Hepatocyte (in vitro differentiated cells): ENCODE data around the gene DCP2. TPM values are rescaled to one million over a fixed set of nuclear protein-coding genes. Genes with fewer than 3 reads are reported as not detected.

Source experiments
- DNase-seq: peaks from one replicate; pipeline ENCODE4 v3.0.0-alpha.2; 2016; ENCODE audit warnings: low spot score
- H2AFZ ChIP-seq: fragments of 200-600 bp; sonication (generic); 2 replicates; pipeline ENCODE4 v1.6.0; 2016; ENCODE audit warnings: antibody characterized with exemption, mild to moderate bottlenecking
- H3K27ac ChIP-seq: fragments of 200-600 bp; sonication (generic); 2 replicates; pipeline ENCODE4 v1.5.1; 2016; ENCODE audit warnings: mild to moderate bottlenecking
- H3K27me3 ChIP-seq: fragments of 200-600 bp; sonication (generic); 2 replicates; pipeline ENCODE4 v1.6.1; 2016
- H3K36me3 ChIP-seq: fragments of 200-600 bp; sonication (generic); replicated peaks from 2 replicates; pipeline ENCODE4 v1.5.1; 2016; ENCODE audit warnings: low read depth; ENCODE audit not compliant: insufficient read depth
- H3K4me1 ChIP-seq: fragments of 200-600 bp; sonication (generic); 2 replicates; pipeline ENCODE4 v1.5.1; 2016; ENCODE audit warnings: mild to moderate bottlenecking, moderate library complexity; ENCODE audit not compliant: insufficient read depth
- H3K4me2 ChIP-seq: fragments of 200-600 bp; sonication (generic); 2 replicates; pipeline ENCODE4 v1.6.0; 2016
- H3K4me3 ChIP-seq: fragments of 200-600 bp; sonication (generic); 2 replicates; pipeline ENCODE4 v1.5.1; 2016; ENCODE audit warnings: mild to moderate bottlenecking
- H3K79me2 ChIP-seq: fragments of 200-600 bp; sonication (generic); 2 replicates; pipeline ENCODE4 v1.6.0; 2017; ENCODE audit warnings: mild to moderate bottlenecking
- H3K9me2 ChIP-seq: fragments of 200-600 bp; sonication (generic); replicated peaks from 2 replicates; pipeline ENCODE4 v1.6.0; 2017; ENCODE audit warnings: mild to moderate bottlenecking; ENCODE audit not compliant: insufficient read depth
- H3K9me3 ChIP-seq: fragments of 200-600 bp; sonication (generic); 2 replicates; pipeline ENCODE4 v1.5.1; 2016; ENCODE audit warnings: low read depth, mild to moderate bottlenecking
- H4K20me1 ChIP-seq: fragments of 200-600 bp; sonication (generic); 2 replicates; pipeline ENCODE4 v1.6.0; 2016; ENCODE audit warnings: mild to moderate bottlenecking; ENCODE audit not compliant: insufficient read depth, poor library complexity, severe bottlenecking
- CTCF ChIP-seq: fragments of 200-600 bp; sonication (generic); IDR thresholded peaks from 2 replicates; pipeline ENCODE4 v1.5.1; 2016; ENCODE audit warnings: antibody characterized with exemption, mild to moderate bottlenecking; ENCODE audit not compliant: poor library complexity
- EZH2 ChIP-seq: fragments of 200-600 bp; sonication (generic); IDR thresholded peaks from 2 replicates; pipeline ENCODE4 v1.6.1; 2016; ENCODE audit warnings: antibody characterized with exemption, mild to moderate bottlenecking, borderline replicate concordance
- EZH2phosphoT487 ChIP-seq: fragments of 200-600 bp; sonication (generic); IDR thresholded peaks from one replicate; pipeline ENCODE4 v1.6.1; 2018; ENCODE audit warnings: antibody characterized with exemption, mild to moderate bottlenecking, low read depth, moderate library complexity; ENCODE audit not compliant: unreplicated experiment, severe bottlenecking
- WGBS: methylation state at CpG from one replicate; pipeline ENCODE4 v1.1.6; 2016; ENCODE audit warnings: low lambda C conversion rate; ENCODE audit errors: missing lambda C conversion rate; 5-methylcytosine and 5-hydroxymethylcytosine counted together
- polyA plus RNA-seq: library from polyadenylated mRNA; unstranded; fragments of >200 nt; fragmentation: Nextera tagmentation; extraction: Ambion mirVana; gene quantifications from 2 replicates; pipeline ENCODE4 v1.2.1, GENCODE V29; 2016
- total RNA-seq: library from RNA; depleted of rRNA; stranded (reverse); fragments of >200 nt; gene quantifications from 2 replicates; pipeline ENCODE4 v1.2.3, GENCODE V29; 2014

Gene DCP2
- total and polyA plus RNA-seq, 2 experiments from 2014 or later, result 8.8 to 41.9 TPM

- WGBS, result 91% methylated on average over 13 of the region's 14 CpGs
- H3K9me2 ChIP-seq, result no peaks in the 10 kb centered on the region
- H3K27ac ChIP-seq, result no peak overlapping the region
- H3K36me3 ChIP-seq, result no peaks in the 10 kb centered on the region
- H3K4me3 ChIP-seq, result no peak overlapping the region
- no peaks in the 10 kb centered on the region for H4K20me1 ChIP-seq
- TF ChIP-seq CTCF (no peak), EZH2phosphoT487 (no peak), EZH2 (no peak)
- H3K4me1 ChIP-seq, result no peaks in the 10 kb centered on the region
- no peaks in the 10 kb centered on the region for H3K9me3 ChIP-seq
- no peak overlapping the region for H2AFZ ChIP-seq
- H3K4me2 ChIP-seq, result no peak overlapping the region
- H3K79me2 ChIP-seq, result no peaks in the 10 kb centered on the region
- no peak for DNase-seq
- H3K27me3 ChIP-seq, result no peaks in the 10 kb centered on the region
Observed at GRCh38 chr5:113039229-113039933, 62.8 kb downstream of the DCP2 start.

GRCh38 chr5:113039934-113040285 is 63.3 kb downstream of the DCP2 start:
- Histone ChIP-seq H3K27ac (peak overlapping the region; percentile 4), H3K27me3 (no peaks in the 10 kb centered on the region), H3K4me1 (no peaks in the 10 kb centered on the region), H3K79me2 (no peaks in the 10 kb centered on the region), H3K9me2 (no peaks in the 10 kb centered on the region), H3K9me3 (no peaks in the 10 kb centered on the region), H3K4me2 (no peak overlapping the region), H3K4me3 (no peak overlapping the region), H3K36me3 (no peaks in the 10 kb centered on the region), H4K20me1 (no peaks in the 10 kb centered on the region), H2AFZ (no peak overlapping the region)
- no peak for TF ChIP-seq EZH2phosphoT487
- TF ChIP-seq CTCF, result no peak
- TF ChIP-seq EZH2, result no peak
- WGBS, result 62% methylated on average over 4 of the region's 4 CpGs
- DNase-seq, result no peak

DNA sequence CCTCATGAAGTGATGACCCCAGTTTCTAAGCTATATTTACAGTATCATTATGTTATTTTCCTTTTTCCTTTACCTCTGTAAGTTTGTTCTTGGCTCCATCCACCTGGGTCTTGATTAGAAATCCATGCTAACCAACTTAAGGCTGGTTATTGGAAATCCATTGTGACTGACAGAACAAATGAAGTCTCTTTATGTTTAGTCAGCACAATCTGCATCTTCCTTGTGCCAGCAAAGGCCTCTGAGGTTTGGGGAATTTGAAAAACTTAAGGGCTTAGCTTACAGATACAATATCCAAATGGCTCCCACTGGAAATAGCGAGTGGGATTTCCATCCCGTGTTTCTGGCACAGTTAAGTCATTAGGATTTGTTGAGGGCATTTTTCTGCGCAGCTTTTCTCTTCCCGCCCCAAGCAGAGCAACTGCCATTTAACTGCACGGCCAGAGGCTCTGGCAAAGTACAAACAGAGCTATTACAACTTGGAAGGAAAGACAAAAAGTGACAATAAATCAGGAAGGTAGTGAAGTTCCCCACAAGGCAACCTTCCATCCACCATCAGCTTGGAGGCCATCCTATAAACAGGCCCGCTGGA is 64.2 kb downstream of the DCP2 start:
- H3K36me3 ChIP-seq, result no peaks in the 10 kb centered on the region
- H3K9me3 ChIP-seq, result no peaks in the 10 kb centered on the region
- H3K79me2 ChIP-seq, result no peaks in the 10 kb centered on the region
- H3K4me3 ChIP-seq, result no peak overlapping the region
- WGBS, result 67% methylated on average over 6 of the region's 6 CpGs
- no peak for TF ChIP-seq CTCF
- no peaks in the 10 kb centered on the region for H3K9me2 ChIP-seq
- no peaks in the 10 kb centered on the region for H4K20me1 ChIP-seq
- H2AFZ ChIP-seq, result no peak overlapping the region
- peak overlapping the region; percentile 4 for H3K27ac ChIP-seq
- H3K4me1 ChIP-seq, result no peaks in the 10 kb centered on the region
- no peak for DNase-seq
- H3K4me2 ChIP-seq, result no peak overlapping the region
- H3K27me3 ChIP-seq, result no peaks in the 10 kb centered on the region
